Measurements from ENCODE around the gene SNIP1.

SNIP1 gene, protein sequence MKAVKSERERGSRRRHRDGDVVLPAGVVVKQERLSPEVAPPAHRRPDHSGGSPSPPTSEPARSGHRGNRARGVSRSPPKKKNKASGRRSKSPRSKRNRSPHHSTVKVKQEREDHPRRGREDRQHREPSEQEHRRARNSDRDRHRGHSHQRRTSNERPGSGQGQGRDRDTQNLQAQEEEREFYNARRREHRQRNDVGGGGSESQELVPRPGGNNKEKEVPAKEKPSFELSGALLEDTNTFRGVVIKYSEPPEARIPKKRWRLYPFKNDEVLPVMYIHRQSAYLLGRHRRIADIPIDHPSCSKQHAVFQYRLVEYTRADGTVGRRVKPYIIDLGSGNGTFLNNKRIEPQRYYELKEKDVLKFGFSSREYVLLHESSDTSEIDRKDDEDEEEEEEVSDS

DNA sequence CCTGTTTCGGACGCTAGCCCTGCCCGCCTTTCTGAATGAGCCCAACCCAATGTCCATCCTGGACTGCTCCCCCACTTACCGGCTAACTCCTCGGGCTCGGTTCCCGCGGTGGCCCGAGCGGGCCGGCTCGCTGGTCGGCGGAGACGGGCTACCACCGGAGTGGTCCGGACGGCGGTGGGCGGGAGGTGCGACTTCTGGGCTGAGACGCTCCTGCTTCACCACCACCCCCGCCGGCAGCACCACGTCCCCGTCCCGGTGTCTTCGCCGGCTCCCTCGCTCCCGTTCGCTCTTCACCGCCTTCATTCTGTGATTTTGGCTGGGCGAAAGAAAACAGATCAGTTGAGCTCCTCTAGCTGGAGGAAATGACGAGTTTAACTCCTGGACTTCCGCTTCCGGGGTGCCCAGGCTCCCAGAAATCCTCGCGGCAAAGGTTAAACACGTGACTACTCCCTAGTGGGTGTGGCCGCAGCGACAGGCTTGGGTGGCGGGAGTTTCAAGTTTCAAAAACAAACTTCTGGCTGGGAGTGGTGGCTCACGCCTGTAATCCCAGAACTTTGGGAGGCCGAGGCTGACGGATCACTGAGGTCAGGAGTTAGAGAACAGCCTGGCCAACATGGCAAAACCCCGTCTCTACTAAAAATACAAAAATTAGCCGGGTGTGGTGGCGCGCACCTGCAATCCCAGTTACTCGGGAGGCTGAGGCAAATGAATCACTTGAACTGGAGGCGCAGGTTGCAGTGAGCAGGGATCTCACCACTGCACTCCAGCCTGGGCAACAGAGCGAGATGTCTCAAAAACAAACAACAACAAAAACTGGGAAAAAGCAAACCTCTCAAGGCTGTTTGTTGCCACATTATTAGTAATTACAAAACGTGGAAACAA is at the start of gene SNIP1:
Gene SNIP1, minus strand, starts transcription at position 367 of the 882 bp plus-strand sequence. Its CDS starts 64 bp downstream, at position 303.
- TF ChIP-seq, protein P1, sequence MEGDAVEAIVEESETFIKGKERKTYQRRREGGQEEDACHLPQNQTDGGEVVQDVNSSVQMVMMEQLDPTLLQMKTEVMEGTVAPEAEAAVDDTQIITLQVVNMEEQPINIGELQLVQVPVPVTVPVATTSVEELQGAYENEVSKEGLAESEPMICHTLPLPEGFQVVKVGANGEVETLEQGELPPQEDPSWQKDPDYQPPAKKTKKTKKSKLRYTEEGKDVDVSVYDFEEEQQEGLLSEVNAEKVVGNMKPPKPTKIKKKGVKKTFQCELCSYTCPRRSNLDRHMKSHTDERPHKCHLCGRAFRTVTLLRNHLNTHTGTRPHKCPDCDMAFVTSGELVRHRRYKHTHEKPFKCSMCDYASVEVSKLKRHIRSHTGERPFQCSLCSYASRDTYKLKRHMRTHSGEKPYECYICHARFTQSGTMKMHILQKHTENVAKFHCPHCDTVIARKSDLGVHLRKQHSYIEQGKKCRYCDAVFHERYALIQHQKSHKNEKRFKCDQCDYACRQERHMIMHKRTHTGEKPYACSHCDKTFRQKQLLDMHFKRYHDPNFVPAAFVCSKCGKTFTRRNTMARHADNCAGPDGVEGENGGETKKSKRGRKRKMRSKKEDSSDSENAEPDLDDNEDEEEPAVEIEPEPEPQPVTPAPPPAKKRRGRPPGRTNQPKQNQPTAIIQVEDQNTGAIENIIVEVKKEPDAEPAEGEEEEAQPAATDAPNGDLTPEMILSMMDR (IDR thresholded peaks at IDR 0.05; ENCODE audit: insufficient read depth, low read length, poor library complexity, severe bottlenecking), result no peak
- Histone ChIP-seq H3K36me3 (ENCODE audit: control insufficient read depth, insufficient read depth, low read length) (peaks cover 2% of the 10 kb centered on the region; the same call in 1 of the 2 replicates), H3K4me3 (replicated peaks; ENCODE audit: low read depth, low read length) (peak within 1 kb of the TSS; percentile 89)

DNA sequence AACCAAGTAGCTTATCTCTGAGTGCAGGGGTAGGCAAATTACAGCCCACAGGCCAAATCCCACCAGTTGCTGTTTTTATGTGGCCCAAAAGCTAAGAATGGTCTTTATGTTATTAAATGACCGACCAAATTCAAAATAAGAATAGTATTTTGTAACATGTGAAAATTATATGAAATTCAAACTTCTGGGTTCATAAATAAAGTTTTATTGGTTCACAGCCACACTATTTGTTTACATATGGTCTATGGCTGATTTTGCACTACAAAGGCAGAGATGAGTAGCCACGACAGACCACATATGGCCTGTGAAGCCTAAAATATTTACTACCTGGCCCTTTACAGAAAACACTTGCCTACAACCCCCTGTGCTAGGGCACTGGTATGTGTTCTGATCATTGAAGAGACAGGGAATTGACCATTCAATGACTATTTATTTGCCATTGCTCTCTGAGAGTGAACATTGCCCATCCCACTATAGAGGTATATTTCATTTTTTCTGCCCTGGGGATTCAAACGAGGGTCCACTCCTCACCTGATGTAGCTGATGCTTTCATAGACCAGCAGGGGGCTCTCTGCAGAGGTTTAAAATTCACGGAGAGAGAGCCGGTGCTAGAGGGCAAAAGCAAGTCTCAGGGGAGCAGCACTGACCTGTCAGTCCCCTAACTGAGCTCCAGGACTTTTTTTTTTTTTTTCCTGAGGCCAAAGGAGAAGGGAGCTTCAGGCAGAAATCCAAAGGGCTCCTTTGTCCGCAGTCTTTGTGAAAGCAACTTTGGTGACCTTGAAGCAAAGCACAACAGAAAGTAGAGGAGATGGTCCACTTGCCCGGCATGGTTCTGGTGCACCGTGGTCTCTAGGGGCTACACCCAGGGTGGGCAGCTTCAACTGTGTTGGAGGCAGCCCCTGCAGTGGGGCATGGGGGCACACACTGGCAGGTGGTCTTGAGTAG is 48.9 kb upstream of the SNIP1 start:
- no peaks in the 10 kb centered on the region for H3K36me3 ChIP-seq (ENCODE audit: control insufficient read depth, insufficient read depth, low read length)
- TF ChIP-seq, protein P1 (IDR thresholded peaks at IDR 0.05; ENCODE audit: insufficient read depth, low read length, poor library complexity, severe bottlenecking), result peak; percentile 82
- no peak for DNase-seq (ENCODE audit: extremely low read depth, insufficient read length)
- H3K4me3 ChIP-seq (replicated peaks; ENCODE audit: low read depth, low read length), result no peak overlapping the region
- no peaks in the 10 kb centered on the region; the same call in 1 of the 2 replicates for H3K27me3 ChIP-seq (replicated peaks; ENCODE audit: control insufficient read depth, insufficient read depth, low read length)

More for the DNA sequence above, at the start of gene SNIP1:
- no peaks in the 10 kb centered on the region for H3K27me3 ChIP-seq (replicated peaks; ENCODE audit: control insufficient read depth, insufficient read depth, low read length)
- peak; percentile 81 for DNase-seq (ENCODE audit: extremely low read depth, insufficient read length)

DNA sequence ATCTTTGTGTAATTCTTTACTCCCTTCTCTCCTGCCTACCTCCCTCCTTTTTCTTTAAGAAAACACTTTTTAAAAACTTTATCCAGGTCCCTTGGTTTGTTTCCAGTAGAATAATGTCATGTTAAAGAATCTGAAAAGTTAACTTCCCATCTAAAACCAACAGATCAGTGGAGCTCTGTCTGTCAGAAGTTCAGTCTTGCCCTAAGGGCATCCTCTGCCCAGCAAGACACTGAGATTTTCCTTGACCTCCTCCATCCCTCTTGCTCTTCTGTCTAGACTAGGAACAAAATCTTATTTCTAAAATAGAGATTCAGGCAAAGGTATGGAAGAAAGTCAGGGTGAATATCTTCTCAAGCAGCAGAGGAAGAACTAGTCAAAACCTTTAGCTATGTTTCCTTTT is 47.3 kb upstream of the SNIP1 start:
- TF ChIP-seq, protein P1 (IDR thresholded peaks at IDR 0.05; ENCODE audit: insufficient read depth, low read length, poor library complexity, severe bottlenecking), result no peak
- Histone ChIP-seq H3K4me3 (replicated peaks; ENCODE audit: low read depth, low read length) (no peak overlapping the region), H3K27me3 (replicated peaks; ENCODE audit: control insufficient read depth, insufficient read depth, low read length) (no peaks in the 10 kb centered on the region), H3K36me3 (ENCODE audit: control insufficient read depth, insufficient read depth, low read length) (no peaks in the 10 kb centered on the region)
- no peak for DNase-seq (ENCODE audit: extremely low read depth, insufficient read length)

DNA sequence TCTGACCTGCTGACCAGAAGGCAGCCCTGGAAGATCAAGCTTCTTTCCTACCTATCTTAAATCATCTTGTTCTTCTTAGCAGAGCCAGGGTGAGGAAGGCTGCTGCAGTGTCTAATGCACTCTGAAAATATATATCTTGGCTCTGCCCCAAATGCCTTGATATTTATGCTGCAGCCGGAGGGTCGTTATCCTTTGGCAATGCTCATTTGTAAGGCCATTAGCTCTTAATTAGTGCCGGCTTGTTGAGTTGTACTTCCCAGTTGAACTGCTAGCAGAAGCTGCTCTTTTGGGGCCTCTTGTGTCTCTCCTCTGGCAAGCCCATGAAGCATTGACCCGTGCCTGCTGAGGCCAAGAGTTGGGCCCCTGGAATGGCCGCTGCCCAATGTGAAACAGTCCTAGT is 45.8 kb upstream of the SNIP1 start:
- H3K4me3 ChIP-seq (replicated peaks; ENCODE audit: low read depth, low read length), result no peak overlapping the region
- DNase-seq (ENCODE audit: extremely low read depth, insufficient read length), result no peak
- H3K27me3 ChIP-seq (replicated peaks; ENCODE audit: control insufficient read depth, insufficient read depth, low read length), result no peaks in the 10 kb centered on the region
- TF ChIP-seq, protein P1 (IDR thresholded peaks at IDR 0.05; ENCODE audit: insufficient read depth, low read length, poor library complexity, severe bottlenecking), result no peak
- no peaks in the 10 kb centered on the region for H3K36me3 ChIP-seq (ENCODE audit: control insufficient read depth, insufficient read depth, low read length)

DNA sequence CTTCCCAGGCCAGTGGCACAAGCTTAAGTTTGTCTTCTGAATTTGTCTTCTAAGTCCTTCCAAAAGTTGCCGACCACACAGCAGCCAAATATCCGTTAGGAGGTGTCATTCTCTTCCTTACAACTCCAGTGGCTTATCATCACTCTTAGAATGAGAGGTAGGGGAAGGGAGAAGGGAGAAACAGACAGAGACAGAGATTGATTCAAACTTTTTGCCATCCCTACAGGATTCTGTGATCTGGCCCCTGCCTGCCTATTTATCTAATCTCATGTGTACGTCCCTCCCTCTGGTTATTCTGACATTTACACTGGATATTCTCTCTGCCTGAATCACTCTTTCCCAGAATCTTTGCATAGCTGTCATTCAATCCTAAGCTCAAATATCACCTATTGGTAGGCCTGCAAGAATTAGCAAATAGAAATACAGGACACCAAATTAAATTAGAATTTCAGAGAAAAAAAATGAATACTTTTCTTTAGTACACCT is 42.1 kb upstream of the SNIP1 start:
- Histone ChIP-seq H3K27me3 (replicated peaks; ENCODE audit: control insufficient read depth, insufficient read depth, low read length) (no peaks in the 10 kb centered on the region), H3K36me3 (ENCODE audit: control insufficient read depth, insufficient read depth, low read length) (peaks cover 3% of the 10 kb centered on the region; the same call in 1 of the 2 replicates), H3K4me3 (replicated peaks; ENCODE audit: low read depth, low read length) (peak overlapping the region; percentile 91)
- TF ChIP-seq, protein P1 (IDR thresholded peaks at IDR 0.05; ENCODE audit: insufficient read depth, low read length, poor library complexity, severe bottlenecking), result no peak
- DNase-seq (ENCODE audit: extremely low read depth, insufficient read length), result no peak
